Activated CD4-positive, alpha-beta memory T cell treated with anti-CD3 and anti-CD28 coated beads for 36 hours (primary cell): ENCODE data around the gene DIRAS1. TPM values are rescaled to one million over a fixed set of nuclear protein-coding genes. Genes with fewer than 3 reads are reported as not detected.

Source experiments
- CTCF ChIA-PET: fragments of 350-600 bp; sonication (Branson Sonifier 250); formaldehyde crosslinking; loops from one replicate; lab custom pipeline; 2021; ENCODE audit warnings: antibody characterized with exemption, inconsistent platforms; lab: Charles Lee
- POLR2A ChIA-PET: fragments of 350-600 bp; sonication (Branson Sonifier 250); formaldehyde crosslinking; loops from one replicate; lab custom pipeline; 2021; ENCODE audit warnings: antibody characterized with exemption; lab: Charles Lee
- DNase-seq: peaks from one replicate; pipeline ENCODE4 v3.0.0-alpha.2; 2020
- H3K27ac Mint-ChIP-seq: one replicate; pipeline ENCODE4 v1.8.0; 2021; ENCODE audit warnings: mixed read lengths
- H3K27me3 Mint-ChIP-seq: one replicate; pipeline ENCODE4 v1.8.0; 2021; ENCODE audit warnings: mixed read lengths
- H3K36me3 Mint-ChIP-seq: one replicate; pipeline ENCODE4 v1.8.0; 2021; ENCODE audit warnings: mixed read lengths
- H3K4me1 Mint-ChIP-seq: one replicate; pipeline ENCODE4 v1.8.0; 2021; ENCODE audit warnings: low read depth, mixed read lengths
- H3K4me3 Mint-ChIP-seq: one replicate; pipeline ENCODE4 v1.8.0; 2021; ENCODE audit warnings: mild to moderate bottlenecking, mixed read lengths
- H3K9me3 Mint-ChIP-seq: one replicate; pipeline ENCODE4 v1.8.0; 2021; ENCODE audit warnings: mixed read lengths
- intact Hi-C: fragments of 100-400 bp; cut with micrococcal nuclease; formaldehyde crosslinking; loops from one replicate; pipeline ENCODE4 v1.15.1; 2023
- total RNA-seq, 2 experiments: library from RNA; stranded (reverse); gene quantifications; one replicate each; pipeline ENCODE4 v1.2.3, GENCODE V29; 2021

The DIRAS1 gene, protein sequence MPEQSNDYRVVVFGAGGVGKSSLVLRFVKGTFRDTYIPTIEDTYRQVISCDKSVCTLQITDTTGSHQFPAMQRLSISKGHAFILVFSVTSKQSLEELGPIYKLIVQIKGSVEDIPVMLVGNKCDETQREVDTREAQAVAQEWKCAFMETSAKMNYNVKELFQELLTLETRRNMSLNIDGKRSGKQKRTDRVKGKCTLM
- total RNA-seq, result under 1 TPM in 1 of 2 experiments, not detected in 1; 0.31 TPM

DNA sequence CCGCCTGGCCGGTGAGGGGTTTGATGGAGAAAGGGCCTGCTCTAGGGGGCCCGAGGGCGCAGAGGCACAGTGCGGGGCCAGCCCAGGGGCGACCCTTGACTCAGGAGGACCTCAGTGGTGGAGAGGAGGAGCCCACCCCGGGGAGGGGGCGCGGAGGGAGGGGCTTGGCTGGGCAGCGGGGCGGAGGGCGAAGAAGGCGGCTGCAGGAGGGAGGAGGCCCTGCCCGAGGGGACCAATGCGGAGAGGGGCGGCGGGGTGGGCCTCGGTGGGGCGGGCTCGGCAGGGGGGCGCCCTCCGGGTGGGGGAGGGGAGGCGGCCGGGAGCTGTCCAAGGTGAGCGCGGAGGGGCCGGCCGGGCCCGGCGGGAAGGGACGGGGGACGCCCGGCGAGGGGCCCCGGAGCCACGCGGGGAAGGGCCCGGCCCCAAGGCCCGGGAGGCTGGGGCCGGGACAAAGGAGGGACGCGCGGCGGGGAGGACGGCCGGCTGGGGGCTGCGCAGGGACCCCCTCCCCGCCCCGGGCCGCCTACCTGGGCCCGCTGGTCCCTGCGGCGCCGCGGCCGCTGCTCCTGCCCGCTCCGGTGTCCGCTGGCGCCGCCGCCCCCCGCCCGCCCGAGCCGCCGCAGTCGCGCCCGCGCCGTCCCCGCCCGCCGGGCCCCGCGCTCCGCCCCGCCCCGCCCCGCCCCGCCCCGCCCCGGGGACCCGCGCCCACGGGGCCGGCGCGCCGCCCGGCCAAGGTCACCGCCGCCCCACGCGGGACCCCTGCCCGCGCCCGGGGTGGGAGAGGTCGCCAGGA is at the start of gene DIRAS1:
DIRAS1 (minus strand) TSS at position 596 of the 793 bp plus-strand sequence. CDS start 3,566 bp downstream, outside the sequence.
- POLR2A ChIA-PET, result no interaction called here
- Mint-ChIP-seq H3K9me3 (peaks cover under 1% of the 10 kb centered on the region), H3K4me3 (peak within 1 kb of the TSS; percentile 23)

DNA sequence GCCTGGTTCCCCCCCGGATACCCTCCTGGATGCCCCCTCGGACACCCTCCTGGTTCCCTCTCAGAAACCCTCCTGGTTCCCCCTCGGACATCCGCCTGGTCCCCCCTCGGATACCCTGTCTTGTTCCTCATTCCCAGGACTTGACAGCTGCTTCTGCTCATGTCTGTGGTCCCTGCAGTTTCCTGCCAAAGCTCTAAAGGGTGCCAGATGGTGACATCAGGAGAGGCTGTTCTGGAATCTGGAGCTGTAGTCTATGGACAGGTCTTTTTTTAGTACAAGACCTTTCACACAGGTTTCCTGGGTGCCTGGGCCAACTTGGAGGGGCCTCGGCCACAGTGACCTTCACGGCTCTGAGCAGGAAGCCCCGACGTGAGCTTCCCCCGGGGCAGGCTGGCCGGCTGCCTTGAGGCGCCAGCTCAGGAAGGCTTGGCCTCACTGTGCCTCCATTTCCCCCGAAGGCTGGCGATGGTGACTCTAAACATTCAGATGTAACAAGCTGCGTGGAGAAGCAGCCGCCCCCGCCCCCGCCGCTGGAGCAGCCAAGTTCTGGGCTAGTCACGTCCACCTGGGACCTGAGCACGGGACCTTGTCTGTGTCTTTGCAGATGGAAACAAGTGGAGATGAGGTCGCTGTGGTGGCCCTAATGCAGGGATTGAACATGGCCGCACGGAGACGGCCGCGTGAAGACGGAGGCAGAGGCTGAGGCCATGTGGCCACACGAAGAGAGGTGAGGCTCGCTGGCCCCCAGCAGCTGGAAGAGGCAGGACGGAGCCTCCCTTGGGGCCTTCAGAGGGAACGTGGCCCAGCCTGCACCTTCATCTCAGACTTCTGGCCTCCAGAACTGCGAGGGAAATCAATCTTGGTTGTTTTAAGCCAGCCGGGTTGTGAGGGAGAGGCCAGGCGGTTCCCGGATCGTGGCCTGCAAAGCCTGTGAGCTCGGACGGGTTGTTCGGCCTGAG is 49.2 kb upstream of the DIRAS1 start:
- ChIA-PET CTCF (interaction anchor here (1.0 kb wide), 1 partner anchor 11 kb away, joined by 3 read pairs; no protein-coding TSS in a partner anchor), POLR2A (no interaction called here)
- no peak for DNase-seq
- Mint-ChIP-seq H3K27ac (no peak overlapping the region), H3K4me3 (no peak overlapping the region), H3K4me1 (peaks cover 22% of the 10 kb centered on the region), H3K36me3 (peaks cover 4% of the 10 kb centered on the region), H3K27me3 (no peaks in the 10 kb centered on the region), H3K9me3 (no peaks in the 10 kb centered on the region)
- intact Hi-C loops, result no loop called here

More for the DNA sequence above, at the start of gene DIRAS1:
- no peaks in the 10 kb centered on the region for H3K36me3 Mint-ChIP-seq
- intact Hi-C loops, result no loop called here
- H3K4me1 Mint-ChIP-seq, result no peaks in the 10 kb centered on the region
- peaks cover 20% of the 10 kb centered on the region for H3K27me3 Mint-ChIP-seq
- H3K27ac Mint-ChIP-seq, result no peak within 1 kb of the TSS
- DNase-seq, result no peak
- CTCF ChIA-PET, result no interaction called here

DNA sequence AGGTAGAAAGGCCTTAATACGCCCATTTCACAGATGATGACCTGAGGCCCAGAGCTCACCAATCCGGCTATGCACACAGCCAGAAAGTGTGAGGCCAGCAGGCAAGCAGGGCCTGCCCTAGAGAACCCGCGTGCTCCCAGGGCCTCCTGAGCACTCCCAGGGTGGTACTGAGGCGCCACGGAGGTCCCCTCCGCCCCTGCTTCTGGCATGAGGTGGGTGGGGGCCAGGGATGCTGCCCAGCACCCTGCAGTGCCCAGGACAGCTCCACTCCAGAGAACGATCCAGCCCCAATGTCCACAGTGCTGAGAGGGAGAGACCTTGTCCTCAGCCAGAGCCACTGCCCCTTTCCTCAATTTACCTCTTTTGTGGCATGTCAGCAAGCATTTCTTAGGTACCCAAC is 48.0 kb upstream of the DIRAS1 start:
- ChIA-PET POLR2A (no interaction called here), CTCF (no interaction called here)
- Mint-ChIP-seq H3K4me3 (no peak overlapping the region), H3K27ac (no peak overlapping the region), H3K36me3 (peaks cover 2% of the 10 kb centered on the region), H3K27me3 (no peaks in the 10 kb centered on the region), H3K9me3 (no peaks in the 10 kb centered on the region), H3K4me1 (peaks cover 11% of the 10 kb centered on the region)
- intact Hi-C loops, result no loop called here
- DNase-seq, result no peak

DNA sequence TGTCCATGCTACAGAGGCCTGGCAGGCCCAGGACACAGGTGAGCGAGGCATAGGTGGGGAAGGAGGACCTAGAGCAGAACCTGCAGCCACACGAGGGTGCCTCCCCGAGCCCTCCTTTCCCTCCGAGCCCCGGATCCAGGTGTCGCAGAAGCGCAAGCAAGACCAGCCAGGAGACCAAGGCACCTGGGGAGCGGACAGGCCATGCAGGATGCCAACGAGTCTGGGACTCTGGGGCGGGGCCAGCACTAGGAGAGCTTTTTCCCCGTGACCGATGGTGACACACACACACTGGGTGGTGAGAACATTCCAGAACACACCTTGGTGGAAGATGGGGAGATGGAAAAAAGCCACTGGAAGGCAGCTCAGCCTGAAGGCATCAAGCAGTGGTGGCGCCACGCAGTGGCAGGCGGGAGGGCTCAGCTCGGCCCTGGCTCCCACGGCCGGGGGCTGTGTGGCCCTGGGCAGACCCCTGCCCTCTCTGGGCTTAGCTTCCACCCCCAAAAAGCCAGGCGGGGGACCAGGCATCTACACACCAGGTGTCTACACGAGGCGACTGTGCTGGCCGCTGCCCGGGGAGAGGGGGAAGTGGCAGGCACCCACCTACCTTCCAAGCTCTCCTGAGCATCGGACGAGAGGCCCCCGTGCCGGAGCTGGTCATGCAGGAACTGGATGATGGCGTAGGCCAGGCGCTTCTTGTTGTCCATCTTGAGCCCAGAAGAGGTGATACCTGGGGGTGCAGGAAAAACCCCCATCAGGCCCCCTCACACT is 47.4 kb upstream of the DIRAS1 start:
- Mint-ChIP-seq H3K9me3 (no peaks in the 10 kb centered on the region), H3K27me3 (no peaks in the 10 kb centered on the region), H3K27ac (no peak overlapping the region), H3K4me3 (no peak overlapping the region), H3K4me1 (peaks cover 7% of the 10 kb centered on the region), H3K36me3 (peaks cover 5% of the 10 kb centered on the region)
- CTCF ChIA-PET, result no interaction called here
- intact Hi-C loops, result no loop called here
- POLR2A ChIA-PET, result no interaction called here
- DNase-seq, result no peak

DNA sequence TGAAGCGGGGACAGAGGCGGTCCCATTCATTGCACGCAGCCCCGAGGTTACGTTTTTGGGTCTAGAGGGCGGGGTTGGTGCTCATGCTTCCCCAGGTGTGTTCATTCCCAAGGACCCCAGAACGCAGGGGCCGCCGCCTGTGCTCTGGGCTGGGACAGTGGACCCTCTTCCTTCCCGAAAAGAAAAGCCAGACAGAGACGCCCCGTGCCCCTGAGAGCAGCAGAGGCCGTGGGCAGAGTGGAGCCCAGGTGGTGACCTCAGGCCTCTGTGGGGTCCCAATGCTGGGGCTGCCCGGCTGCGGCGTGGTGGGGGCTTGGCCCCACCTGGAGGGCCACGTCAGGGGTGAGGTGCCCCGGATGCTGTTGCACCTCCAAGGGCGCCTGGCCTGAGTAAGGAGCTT is 46.5 kb upstream of the DIRAS1 start:
- no peak overlapping the region for H3K27ac Mint-ChIP-seq
- intact Hi-C loops, result no loop called here
- H3K36me3 Mint-ChIP-seq, result peaks cover 8% of the 10 kb centered on the region
- CTCF ChIA-PET, result no interaction called here
- no peak for DNase-seq
- H3K27me3 Mint-ChIP-seq, result no peaks in the 10 kb centered on the region
- H3K4me1 Mint-ChIP-seq, result peaks cover 7% of the 10 kb centered on the region
- no peaks in the 10 kb centered on the region for H3K9me3 Mint-ChIP-seq
- POLR2A ChIA-PET, result no interaction called here
- H3K4me3 Mint-ChIP-seq, result no peak overlapping the region

DNA sequence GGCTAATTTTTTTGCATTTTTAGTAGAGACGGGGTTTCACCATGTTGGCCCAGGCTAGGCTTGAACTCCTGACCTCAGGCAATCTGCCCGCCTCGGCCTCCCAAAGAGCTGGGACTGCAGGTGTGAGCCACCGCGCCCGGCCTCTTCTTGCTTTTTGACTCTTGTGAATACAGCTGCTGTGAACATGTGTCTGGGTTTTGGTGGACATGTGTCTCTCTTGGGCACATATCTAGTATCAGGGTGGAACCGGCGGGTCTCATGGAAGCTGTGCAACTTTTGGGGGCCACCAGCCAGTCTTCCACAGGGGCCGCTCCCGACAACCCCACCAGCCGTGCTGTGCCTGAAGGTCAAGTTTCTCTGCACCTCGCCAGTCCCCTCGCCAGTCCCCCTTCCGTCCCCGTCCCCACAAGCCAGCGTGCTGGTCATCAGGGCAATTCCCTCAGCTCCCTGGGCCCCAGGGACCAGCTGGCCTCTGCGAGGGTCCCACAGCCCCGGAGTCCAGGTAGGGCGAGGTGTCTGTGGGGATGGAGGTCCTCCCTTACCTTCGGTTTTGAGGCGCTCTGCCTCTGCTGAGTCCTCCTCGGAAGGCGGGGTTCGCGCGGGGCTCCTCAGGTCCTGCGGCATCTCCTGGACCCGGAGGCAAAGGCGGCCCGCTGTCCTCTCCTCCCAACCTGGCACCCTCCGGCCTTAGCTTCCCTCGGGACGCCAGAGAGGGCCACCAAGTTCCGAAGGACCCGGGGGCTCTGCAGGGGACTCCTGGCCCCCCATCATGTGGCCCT is 45.6 kb upstream of the DIRAS1 start:
- intact Hi-C loops, result no loop called here
- Mint-ChIP-seq H3K9me3 (no peaks in the 10 kb centered on the region), H3K4me3 (no peak overlapping the region), H3K4me1 (no peaks in the 10 kb centered on the region), H3K27ac (no peak overlapping the region), H3K27me3 (no peaks in the 10 kb centered on the region), H3K36me3 (peaks cover 13% of the 10 kb centered on the region)
- DNase-seq, result no peak
- ChIA-PET POLR2A (no interaction called here), CTCF (interaction anchor here (0.7 kb wide), 1 partner anchor 17 kb away, joined by 3 read pairs; no protein-coding TSS in a partner anchor)

DNA sequence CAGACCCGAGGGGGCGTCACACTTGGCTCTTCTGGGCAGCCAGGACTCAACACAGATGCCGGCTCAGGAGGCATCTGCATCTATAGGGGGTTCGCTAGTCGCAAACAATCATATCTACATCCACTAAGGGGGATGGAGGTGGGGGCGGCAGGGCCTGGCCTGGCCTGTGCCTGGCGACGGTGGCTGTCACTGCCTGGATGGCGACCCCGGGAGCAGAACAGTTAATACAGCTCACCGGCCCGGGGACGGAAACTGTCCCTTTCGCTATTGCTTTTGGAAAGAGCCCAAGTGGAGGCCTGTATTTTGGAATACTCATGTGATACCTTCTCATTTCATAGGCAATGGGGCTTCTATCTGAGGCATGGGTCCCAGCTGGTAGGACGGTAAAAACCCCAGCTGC is 44.2 kb upstream of the DIRAS1 start:
- ChIA-PET POLR2A (no interaction called here), CTCF (interaction anchor here (1.1 kb wide), 1 partner anchor 16 kb away, joined by 5 read pairs; no protein-coding TSS in a partner anchor)
- H3K27ac Mint-ChIP-seq, result no peak overlapping the region
- H3K4me1 Mint-ChIP-seq, result no peaks in the 10 kb centered on the region
- H3K4me3 Mint-ChIP-seq, result no peak overlapping the region
- intact Hi-C loops, result no loop called here
- no peaks in the 10 kb centered on the region for H3K9me3 Mint-ChIP-seq
- H3K27me3 Mint-ChIP-seq, result no peaks in the 10 kb centered on the region
- no peak for DNase-seq
- peaks cover 18% of the 10 kb centered on the region for H3K36me3 Mint-ChIP-seq

DNA sequence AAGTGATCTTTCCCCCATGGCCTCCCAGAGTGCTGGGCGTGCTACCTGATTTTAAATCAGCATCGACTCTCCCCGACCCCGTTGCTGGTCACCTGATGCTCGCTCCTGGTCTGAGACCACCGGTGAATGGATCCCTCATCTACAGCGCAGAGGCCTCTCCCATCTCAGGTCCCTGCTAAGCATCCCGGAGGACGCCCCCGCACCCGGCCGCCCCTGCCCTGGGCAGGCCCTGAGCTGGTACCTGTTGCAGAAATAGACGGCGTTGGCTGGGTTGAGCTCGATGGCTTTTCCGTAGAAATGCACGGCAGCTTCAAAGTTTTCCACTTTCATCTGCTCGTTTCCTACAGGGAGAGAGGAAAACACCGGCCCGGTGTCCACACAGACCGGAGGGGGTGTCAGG is 43.8 kb upstream of the DIRAS1 start:
- intact Hi-C loops, result no loop called here
- POLR2A ChIA-PET, result no interaction called here
- H3K36me3 Mint-ChIP-seq, result peaks cover 18% of the 10 kb centered on the region
- H3K4me3 Mint-ChIP-seq, result no peak overlapping the region
- no peaks in the 10 kb centered on the region for H3K27me3 Mint-ChIP-seq
- no peak for DNase-seq
- CTCF ChIA-PET, result interaction anchor here (1.1 kb wide), 1 partner anchor 15 kb away, joined by 5 read pairs; no protein-coding TSS in a partner anchor
- H3K9me3 Mint-ChIP-seq, result no peaks in the 10 kb centered on the region
- H3K27ac Mint-ChIP-seq, result no peak overlapping the region
- H3K4me1 Mint-ChIP-seq, result peaks cover 1% of the 10 kb centered on the region

DNA sequence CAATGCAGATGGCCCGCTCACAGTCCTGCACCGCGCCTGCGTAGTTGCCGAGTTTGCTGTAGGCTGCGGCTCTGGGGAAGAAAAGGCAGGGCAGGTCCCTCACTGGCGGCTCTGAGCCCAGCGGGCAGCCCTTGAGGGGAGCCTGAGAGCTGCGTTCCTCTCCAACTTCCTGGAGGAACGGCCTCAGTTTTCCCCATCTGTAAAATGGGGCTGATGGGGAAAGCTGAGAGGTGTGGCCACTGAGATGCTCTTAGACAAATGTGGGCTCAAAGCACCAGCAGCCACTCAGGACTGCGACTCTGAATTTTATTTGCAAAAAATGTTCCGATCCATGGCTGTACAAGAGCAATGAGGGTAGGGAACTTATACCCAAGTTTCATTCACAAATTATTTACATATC is 42.5 kb upstream of the DIRAS1 start:
- no peaks in the 10 kb centered on the region for H3K27me3 Mint-ChIP-seq
- CTCF ChIA-PET, result interaction anchor here (1.4 kb wide), 1 partner anchor 14 kb away, joined by 3 read pairs; no protein-coding TSS in a partner anchor
- H3K9me3 Mint-ChIP-seq, result no peaks in the 10 kb centered on the region
- H3K27ac Mint-ChIP-seq, result no peak overlapping the region
- POLR2A ChIA-PET, result no interaction called here
- no peak overlapping the region for H3K4me3 Mint-ChIP-seq
- intact Hi-C loops, result no loop called here
- peaks cover 6% of the 10 kb centered on the region for H3K4me1 Mint-ChIP-seq
- DNase-seq, result no peak
- peaks cover 26% of the 10 kb centered on the region for H3K36me3 Mint-ChIP-seq

DNA sequence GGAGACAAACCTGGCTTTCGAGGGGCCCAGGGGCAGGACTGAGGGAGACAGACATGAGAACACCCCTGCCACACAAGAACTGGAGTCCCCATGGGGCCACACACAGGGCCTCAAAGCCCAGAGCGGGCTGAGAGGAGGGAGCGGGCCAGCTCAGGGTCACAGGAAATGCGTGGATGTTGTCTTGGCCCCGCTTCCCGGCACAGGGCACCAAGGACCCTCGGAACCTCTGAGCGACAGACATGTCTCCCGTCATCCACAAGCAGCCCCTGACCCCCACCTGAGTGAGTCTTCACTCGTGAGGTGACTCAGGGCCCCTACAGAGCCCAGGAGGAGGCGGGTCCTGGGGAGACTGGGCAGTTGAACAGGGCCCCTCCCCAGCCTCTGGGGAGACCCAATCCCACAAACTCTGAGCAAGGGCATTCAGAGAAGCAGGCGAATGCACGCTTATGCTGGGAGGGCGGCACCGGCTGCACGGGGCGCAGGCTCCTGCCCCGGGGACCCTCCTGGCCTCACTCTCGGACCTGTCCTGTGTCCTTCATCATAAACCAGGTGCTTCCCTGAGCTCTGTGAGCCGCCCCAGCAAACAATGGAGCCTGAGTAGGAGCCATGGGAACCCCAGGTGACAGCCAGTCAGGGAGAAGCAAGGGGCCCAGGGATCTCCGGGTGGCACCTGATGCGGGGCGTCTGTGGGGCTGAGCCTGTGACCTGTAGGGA is 41.8 kb upstream of the DIRAS1 start:
- Mint-ChIP-seq H3K4me1 (peaks cover 6% of the 10 kb centered on the region), H3K27ac (no peak overlapping the region), H3K9me3 (no peaks in the 10 kb centered on the region), H3K36me3 (peaks cover 29% of the 10 kb centered on the region), H3K27me3 (no peaks in the 10 kb centered on the region), H3K4me3 (no peak overlapping the region)
- DNase-seq, result no peak
- ChIA-PET POLR2A (no interaction called here), CTCF (interaction anchor here (1.4 kb wide), 1 partner anchor 14 kb away, joined by 3 read pairs; no protein-coding TSS in a partner anchor)
- intact Hi-C loops, result no loop called here
